NCI-H510A treated with DMSO at 0.1 percent for 48 hours (cell line): Measurements from ENCODE around the gene KMO.

ENCODE experiments used
- DNase-seq: peaks from one replicate; lab custom pipeline; 2025; lab: John Stamatoyannopoulos, UW

Gene KMO

DNA sequence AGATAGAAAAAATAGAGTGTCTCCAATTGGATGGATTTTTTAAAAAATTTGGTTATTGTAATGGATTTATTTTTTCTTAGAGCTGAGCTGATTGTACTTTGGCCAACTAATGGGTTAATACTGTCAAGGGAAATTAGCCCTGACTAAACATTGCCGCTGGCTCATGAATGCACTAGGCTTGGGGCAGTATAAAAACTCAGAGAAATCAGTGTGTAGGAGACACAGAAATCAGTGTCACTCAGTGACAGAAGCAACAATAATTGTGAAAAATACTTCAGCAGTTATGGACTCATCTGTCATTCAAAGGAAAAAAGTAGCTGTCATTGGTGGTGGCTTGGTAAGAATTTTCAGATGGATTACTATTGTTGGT lies at the start of gene KMO:
TSS of gene KMO (plus strand) at position 217 of the 370 bp plus-strand sequence. CDS start at position 284, 67 bp downstream.
- DNase-seq: no peak

DNA sequence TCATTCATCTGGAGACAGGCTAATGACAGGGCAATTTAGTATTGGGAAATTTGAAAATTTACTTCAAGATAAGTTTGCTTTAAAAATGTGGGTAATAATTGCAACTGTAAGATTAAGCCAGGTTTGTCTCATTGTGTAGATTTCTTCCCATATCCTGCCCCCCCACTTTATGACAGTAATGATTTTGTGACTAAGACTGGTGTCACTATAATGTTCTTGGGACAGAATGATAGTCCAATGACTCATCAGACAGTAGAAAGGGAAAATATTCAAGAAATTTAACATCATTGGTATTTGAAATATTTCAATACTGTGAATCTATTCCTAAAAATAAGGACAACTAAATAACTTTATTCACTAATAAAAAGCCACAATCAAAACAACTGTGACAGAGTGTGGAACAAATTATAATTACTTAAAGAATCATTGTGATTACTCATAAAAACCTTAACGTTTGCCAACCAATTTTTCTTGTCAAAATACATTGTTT lies 49.4 kb upstream of the KMO start:
- DNase-seq: no peak

DNA sequence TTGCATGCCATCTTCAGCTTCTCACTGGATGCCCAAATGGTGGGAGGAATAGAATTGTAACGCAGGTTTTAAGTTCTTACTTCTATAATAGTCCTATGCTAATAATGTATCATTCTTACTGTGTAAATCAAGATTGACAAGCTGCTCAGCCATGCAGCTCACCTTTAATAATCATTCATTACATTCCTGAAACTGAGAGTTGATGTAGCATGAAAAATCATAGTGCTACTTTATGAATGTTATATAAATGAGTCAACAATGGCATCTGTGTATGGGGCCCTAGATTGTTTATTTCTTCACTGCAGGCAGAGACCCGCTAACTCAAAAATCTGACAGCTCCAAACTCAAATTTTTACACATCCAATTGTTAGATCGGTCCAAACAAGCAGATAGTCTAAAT lies 47.0 kb upstream of the KMO start:
- DNase-seq: no peak

DNA sequence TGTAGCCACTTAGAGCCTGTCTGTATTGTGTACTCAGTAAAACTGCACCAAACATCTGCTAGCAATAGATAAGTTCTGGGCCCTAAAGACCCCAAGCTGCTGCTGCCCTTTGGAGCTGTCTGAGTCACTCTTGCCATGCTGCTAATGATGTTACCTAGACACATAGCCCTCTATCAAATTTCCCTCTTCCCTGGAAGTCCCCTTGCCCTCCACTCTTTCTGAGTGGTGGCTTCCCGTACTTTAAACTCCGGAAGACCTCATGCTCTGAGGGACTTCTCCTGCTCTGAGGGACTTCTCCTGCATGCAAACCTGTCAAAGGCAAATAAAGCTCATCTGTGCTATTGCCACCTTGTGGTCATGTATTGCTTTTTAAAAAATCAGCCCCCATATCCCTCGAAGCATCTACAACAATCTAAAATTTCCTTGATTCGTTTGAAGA lies 46.6 kb upstream of the KMO start:
- DNase-seq: peak; percentile 35

DNA sequence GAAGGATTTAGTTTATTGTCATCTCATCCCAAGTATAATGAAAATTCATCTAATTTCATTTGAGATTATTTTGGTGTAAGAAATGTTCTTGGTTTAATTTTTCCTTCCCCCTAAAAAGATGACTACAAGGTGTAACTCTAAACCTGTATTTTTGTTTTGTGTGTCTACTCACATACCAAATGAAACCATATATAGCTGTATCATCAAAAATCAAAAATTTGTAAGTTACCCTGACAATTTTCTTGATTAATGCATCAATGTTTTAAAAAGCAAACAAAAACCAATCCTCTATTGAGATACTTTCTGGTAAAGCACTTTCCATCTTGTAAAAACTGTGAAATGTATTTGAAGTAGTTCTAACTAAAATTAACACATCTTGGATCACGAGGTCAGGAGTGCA lies 43.4 kb upstream of the KMO start:
- DNase-seq: no peak

DNA sequence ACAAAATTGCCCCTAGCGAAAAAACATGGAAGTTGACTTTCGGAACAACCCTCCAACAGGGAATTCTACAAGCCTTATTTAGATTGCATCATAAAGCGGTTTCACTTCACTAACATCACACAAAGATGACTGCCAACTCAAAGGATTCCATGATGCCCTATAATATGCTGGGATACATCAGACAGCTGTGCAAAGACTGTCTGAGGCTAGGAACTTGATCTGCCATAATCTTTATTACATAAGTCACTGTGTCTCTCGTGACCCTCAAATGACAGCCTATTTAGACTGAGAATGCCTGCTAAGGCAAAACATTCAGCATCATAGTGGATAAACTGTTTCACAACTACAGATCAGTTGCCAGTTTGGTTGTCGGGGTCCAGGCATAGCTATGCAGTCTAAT lies 36.4 kb upstream of the KMO start:
- DNase-seq: no peak

DNA sequence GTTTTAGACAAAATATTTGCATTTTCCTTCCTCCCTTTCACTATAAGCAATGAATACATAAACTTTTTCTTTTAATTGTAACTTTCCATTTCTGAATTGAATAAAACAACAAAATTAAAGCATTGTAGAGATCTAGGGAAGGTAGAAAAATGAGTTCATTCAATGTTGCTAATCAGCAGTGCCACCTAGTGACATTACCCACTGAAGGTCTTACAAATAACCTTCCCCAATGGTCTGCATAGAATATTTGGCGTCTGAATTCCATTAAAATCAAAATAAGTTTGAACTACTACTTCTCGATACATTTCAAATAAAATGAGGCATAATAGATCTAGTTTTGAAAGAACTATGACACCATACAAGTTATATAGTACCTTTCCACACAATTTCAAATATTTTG lies 32.3 kb upstream of the KMO start:
- DNase-seq: peak; percentile 17

DNA sequence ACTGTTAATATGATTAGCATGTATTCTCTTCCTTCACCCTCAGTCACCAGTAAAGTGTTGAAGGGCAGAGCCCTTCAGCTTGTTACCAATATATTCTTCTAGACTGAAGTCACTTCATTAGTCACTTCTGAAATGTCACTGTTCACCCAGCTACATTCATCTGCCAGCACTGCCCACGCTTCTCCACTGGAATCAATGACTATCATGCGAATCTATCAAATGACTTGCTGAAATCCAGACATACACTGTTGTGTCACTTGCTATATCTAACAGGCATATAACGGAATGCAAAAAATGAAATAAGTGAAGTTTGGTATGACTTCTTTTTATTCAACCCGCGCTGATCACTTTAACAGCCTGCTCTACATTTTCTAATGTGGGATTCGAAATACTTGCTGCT lies 28.7 kb upstream of the KMO start:
- no peak for DNase-seq

DNA sequence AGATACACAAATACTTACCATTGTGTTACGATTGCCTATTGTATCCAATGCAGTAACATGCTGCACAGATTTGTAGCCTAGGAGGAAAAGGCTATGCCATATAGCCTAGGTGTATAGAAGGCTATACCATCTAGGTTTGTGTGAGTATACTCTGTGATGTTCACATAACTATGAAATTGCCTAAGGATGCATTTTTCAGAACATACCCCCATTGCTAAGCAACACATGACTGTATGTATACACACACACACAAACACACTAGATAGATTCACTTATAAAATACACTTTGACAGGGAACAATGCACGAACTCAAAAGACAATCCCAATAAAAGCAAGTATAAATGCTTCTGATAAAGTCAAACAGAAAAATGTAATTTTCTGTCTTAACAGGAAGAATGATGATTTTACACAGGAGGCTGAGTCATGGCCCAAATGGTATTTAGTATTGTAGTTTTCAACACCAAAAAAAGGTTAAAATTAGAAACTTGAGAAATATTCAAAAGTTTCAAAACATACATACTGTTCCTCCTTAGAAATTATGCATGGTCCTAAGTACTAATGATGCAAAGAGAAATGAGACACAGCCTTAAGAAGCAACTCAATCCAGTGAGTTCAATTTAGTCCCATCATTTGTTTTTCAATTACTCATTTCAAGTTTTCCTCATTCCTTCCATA lies 24.9 kb upstream of the KMO start:
- DNase-seq: no peak

DNA sequence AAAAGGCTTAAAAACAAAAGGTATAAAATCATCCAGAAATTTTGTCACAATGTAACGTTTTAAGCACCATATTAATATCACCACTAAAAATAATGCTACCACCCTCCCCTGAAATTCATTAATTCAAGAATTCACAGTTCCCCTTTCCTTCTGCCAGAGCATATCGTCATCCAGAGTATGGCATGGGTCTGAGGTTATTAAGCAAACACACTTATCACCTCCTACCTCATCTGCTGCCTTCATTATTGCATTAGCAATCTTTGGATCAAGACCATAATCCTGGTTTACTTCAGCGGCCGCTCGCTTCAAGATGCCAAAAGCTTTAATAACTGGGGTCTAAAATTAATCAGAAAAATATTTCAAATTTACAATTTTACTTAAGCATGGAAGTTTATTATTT lies 18.8 kb upstream of the KMO start:
- no peak for DNase-seq

DNA sequence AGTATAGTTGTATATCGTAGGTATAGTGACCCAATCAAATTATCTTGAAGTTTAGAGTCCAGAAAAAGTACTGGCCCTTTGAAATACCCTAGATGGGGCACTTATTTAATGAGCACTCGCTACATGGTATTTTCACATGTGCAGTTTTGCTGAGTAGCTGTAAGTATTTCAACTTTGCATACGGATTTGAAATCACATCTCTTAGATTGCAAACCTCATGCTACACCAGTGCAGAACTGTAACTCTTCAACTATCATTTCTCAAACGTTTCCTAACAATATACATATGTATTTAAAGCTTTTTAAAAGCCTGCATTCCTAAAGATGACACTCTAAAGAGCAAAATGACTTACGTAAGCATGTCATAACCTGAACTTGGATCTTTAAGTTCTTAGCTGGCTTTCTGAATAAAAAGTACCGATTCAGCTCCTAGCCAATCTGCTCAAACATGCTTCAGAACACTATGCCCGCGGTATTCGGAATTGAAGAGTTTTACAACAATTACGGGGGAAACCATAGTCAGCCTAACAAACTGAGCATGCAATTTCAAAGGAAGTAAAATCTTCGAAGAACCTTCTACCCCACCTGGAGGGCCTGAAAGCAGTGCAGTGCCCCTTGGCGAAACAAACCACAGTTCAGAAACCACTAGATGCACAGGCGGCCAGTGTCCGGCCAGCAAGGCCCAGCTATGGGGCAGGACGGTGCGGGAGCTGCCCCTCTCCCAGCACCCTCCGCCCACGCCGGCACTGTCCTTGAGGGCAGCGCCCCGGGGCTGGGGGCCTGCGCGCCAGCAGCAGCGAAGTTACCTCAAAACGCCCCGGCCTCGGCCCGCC lies 13.5 kb upstream of the KMO start:
- no peak for DNase-seq

DNA sequence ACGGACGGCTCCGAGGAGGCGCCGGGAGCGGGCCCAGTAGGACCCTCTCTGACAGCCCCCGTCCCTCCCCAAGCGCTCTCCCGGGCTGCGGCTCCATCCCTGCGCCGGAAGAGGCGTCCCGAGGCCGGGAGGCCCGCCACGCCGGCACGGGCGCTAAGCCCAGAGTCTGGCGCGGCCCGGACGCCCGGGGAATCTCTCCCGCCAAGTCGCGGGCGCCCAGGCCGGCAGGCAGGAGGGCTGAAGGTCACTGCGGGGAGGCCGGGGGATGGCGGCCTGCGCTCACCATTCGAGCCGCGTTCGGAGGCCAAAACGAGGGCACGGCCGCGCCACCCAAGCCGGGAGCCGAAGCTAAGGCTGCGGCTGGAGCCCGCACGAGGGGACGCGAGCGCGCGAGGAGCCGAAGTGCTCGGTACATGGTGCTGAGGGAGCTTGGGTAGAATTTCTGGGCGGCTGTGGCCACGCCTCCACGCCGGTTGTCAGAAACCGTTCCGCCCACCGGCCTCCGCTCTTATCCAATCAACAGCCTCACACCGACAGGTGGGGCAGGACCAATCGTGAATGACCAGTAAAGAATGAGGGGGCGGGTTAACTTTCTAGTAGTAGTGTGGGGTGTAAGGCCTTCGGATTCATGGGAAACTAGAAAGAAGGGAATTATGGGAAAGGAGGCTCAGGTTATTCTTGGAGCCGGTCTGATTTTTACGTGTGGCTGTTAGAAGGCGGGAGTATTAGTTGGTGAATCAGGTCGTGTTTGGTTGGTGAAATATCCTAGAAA lies 12.7 kb upstream of the KMO start, which contains the start of gene FH:
TSS of gene FH (minus strand) at position 448 of the 772 bp plus-strand sequence. CDS start at position 415, 33 bp downstream.
- peak; percentile 91 for DNase-seq

DNA sequence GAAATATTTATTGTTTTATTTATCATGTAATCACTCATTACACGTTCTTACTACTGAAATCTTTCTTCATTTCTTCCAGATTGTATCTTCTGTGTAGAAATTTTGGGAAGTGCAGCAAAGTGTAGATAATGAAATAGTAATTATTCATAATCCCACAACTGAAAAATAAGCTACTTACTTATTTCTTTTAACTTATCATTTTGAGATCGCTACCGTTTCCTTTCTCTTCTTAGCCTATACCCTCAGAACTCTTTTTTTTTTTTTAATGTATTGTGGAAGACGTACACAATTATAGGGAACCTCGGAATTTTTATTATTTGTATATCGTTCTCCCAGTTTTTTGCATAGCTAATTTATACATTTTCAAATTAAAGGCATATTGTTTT lies 12.1 kb upstream of the KMO start:
- no peak for DNase-seq

DNA sequence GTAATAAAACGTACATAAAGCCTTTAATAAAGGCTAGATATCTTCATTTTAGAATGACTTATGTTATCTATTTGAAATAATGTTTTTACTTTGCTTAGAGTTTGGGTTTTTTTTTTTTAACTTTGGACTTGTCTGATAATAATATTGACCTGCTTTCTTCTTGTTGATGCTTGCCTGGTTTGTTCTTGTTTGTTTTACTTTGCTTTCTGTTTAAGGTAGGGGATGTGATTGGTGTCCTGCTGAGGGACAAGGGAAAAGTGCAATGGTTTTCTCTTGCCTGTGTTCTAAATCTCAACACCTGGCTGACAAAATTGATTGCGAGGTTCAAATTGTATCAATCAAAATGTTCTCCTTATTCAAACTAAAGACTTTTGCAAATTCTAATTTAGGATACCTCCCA lies 10.5 kb upstream of the KMO start:
- no peak for DNase-seq

DNA sequence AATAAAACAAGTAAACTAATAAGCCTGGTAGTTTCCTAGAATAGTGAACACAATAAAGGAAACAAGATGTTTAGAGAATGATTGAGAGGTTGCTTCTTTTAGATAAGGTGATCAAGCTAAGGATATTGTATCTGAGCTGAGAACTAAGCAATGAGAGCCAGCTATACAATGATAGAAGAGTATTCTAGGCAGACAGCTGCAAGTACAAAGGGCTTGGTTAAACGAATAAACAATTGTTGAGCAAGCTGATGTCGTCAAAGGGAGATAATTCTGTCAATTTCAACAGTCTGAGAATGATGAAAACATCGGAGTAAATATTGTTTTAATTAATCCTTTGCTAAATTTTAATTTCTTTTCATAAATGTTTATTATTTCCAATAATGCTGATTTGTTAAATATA lies 7.2 kb upstream of the KMO start:
- DNase-seq: no peak

DNA sequence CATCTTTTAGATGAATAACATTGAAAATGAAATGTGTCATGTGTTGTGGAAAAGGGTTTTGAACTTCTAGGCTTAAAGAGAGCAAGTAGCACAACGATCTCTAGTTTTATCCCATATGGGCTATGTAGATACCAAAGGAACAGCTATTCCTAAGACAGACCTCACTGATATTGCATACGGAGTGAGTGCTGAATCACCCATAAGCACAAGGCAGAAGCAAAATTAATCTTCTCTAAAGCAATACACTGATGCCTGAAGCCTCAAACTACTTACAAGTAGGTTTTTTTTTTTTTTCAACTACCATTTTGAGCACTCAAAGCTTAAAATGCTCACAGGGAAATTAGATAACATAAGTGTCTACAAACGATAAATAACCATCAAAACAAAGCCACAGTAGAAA lies 5.0 kb upstream of the KMO start:
- no peak for DNase-seq

DNA sequence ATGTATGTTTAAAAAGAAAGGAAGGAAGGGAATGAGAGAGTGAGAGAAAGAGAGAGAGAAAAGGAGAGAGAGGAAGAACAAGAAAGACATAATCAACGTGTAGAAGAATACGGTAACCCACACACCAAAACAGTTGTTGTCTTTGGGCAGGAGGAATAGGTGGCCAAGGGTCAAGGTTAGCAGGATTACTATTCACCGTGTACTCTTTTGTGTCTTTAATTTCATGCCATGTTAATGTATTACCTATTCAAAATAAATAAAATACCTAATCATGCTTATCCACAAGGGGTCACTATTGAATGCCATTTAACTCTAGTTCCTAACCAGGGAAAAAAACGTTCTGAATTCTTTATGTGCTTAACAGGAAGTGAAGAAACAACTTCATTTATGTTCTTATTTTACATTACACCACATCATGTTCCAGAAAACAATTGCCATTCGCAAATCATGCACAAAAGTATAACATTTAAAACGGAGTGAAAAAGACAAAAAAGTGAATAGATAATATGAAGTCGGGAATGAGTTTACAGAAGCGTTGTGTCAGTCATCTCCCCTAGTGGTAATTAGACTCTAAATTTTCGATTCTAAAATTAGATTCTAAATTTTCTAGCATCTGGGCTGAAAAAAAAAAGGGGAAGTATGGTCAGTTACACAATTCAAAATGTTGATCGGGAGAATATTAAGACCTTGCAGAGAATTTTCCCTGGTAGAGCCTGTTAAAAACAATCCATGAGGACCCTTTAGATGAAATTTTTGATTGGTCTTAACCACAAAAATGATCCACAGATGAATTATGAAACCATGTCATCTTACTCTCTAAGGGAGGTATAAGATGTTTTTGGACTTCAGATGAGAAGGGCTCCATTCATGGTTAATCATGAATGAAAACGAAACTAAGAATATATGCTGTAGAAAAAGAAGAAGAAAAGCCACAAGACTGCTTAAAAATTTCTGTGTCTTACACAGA lies 700 bp upstream of the KMO start:
- DNase-seq: peak; percentile 78

DNA sequence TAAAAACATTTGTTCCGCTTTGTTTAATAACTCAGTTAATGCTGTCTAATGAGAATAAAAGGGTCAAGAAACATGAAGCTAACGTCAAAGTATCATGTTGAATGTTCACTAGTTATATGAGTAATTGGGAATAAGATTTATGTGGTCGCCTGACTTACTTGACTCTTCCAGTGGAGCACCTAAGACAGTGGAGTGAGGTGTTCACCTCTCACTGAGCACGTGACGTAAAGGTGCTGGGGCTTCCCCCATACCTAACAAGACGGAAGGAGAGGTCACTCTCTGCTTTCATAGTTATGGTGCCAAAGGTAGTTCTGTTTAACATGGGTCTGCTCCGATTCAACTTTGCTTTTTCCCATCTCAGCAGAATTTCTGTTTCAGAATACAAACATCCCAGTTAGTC lies 686 bp downstream of the KMO start:
- DNase-seq: no peak

DNA sequence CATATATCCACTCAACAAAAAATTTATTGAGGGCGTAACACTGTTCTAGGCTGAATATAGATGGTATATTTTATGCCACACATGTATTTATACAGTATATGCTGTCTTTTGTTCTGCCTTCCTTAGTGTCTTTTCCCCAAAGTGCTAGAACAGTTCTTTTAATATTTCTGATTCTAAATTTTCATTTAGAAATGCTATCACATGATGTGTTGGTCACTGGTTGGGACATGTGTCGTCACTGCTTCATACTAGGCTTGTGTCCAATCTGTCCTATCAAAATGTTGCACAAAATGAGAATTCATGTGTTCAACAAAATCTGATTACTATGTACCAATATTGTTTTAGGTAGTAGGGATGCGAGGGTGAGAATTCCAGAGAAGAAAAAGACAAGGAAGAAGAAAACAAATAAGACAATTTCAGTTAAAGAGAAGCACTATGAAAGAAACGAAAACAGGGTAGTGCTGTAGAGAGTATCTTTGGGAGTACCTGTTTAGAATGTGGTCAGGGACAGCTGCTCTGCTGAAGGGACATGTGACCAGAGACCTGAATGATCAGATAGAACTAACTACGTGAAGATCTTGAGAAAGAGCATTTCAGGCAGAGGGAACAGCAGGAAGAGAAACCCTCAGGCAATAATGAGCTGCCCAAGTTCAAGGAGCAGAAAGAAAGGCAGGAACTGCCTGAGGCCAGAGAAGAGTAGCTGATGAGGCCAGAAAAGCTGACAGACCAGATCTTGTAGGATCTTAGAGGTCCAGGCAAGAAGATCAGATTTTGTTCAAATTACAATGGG lies 1.3 kb downstream of the KMO start:
- no peak for DNase-seq

DNA sequence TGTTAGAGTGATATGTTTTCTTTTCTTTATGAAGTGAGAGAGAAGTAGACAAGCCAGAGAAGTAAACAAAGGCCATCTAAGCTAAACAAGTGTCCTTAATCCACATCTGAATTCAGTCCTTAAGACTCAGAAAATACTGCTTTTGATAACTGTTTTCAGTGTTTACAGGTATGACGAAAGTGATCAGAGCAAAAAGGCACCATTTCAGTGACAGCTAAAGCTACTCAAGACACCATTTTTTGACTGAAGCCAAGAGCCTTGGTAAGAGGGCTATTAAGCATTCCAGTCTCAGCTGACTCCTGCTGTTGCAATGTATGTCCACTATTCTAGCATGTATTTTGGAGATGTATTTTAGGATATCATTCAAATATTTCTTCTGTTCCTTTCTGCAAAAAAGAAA lies 4.1 kb downstream of the KMO start:
- DNase-seq: no peak

DNA sequence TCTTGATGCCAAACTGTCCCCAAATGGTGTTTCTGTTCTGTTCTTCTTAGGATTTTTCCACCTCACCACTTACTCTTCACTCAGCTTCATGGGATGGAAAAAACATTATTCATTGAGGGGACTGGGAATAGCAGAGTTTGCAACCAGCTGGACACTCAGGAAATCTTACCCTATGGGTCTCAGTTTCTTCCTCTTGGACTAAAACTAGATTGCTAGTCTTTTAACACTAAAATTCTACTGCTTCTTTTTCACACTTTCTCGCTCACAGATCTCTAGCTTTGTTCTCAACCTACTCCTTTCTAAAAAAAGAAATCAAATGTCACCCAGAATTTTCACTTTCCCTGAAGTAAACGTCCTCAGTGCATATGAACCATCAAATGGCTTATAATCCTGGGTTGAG lies 4.8 kb downstream of the KMO start:
- DNase-seq: no peak
